SU-DHL-6 (cell line): ENCODE data around the gene PDE6A.

Experiments
- H2AFZ ChIP-seq: fragments of 200-600 bp; sonication (generic); 2 replicates; pipeline ENCODE4 v1.6.1; 2014; ENCODE audit warnings: low read depth, mild to moderate bottlenecking, moderate library complexity, mixed read lengths, antibody characterized with exemption, low read length; ENCODE audit not compliant: severe bottlenecking
- H3F3A ChIP-seq: fragments of 200-600 bp; shearing (Covaris generic); 2 replicates; pipeline ENCODE4 v1.6.0; 2016; ENCODE audit warnings: antibody characterized with exemption, mild to moderate bottlenecking; ENCODE audit not compliant: insufficient read depth
- H3K27ac ChIP-seq: fragments of 200-600 bp; sonication (generic); 2 replicates; pipeline ENCODE4 v1.5.1; 2016; ENCODE audit warnings: low read depth, mild to moderate bottlenecking, low read length, moderate library complexity, mixed read lengths
- H3K27me3 ChIP-seq: fragments of 200-600 bp; sonication (generic), shearing (Covaris generic); 2 replicates; pipeline ENCODE4 v1.6.0; 2014; ENCODE audit warnings: mild to moderate bottlenecking, low read length
- H3K36me3 ChIP-seq: fragments of 200-600 bp; sonication (generic); 2 replicates; pipeline ENCODE4 v1.6.1; 2014; ENCODE audit warnings: mild to moderate bottlenecking, low read length, mixed read lengths
- H3K4me2 ChIP-seq: fragments of 300-600, 200-600 bp; shearing (Covaris generic), sonication (generic); 2 replicates; pipeline ENCODE4 v1.6.0; 2014; ENCODE audit warnings: low read length, low read depth, mild to moderate bottlenecking; ENCODE audit not compliant: poor library complexity, severe bottlenecking
- H3K4me3 ChIP-seq: fragments of 200-600 bp; sonication (generic); 2 replicates; pipeline ENCODE4 v1.5.1; 2014; ENCODE audit warnings: antibody characterized with exemption, low read length, mild to moderate bottlenecking, mixed read lengths; ENCODE audit not compliant: insufficient read depth, poor library complexity, severe bottlenecking
- H3K79me2 ChIP-seq: fragments of 200-600 bp; sonication (generic); 2 replicates; pipeline ENCODE4 v1.6.1; 2014; ENCODE audit warnings: mild to moderate bottlenecking, low read length, moderate library complexity; ENCODE audit not compliant: insufficient read depth
- H3K9ac ChIP-seq: fragments of 200-600 bp; sonication (generic); 2 replicates; pipeline ENCODE4 v1.7.0; 2014; ENCODE audit warnings: mild to moderate bottlenecking, low read length
- H3K9me2 ChIP-seq: fragments of 200-600 bp; sonication (generic); replicated peaks from 2 replicates; pipeline ENCODE4 v1.6.1; 2014; ENCODE audit warnings: low read length; ENCODE audit not compliant: insufficient read depth
- H3K9me3 ChIP-seq: fragments of 200-600 bp; sonication (generic); 2 replicates; pipeline ENCODE4 v1.6.1; 2014; ENCODE audit warnings: low read length, mixed read lengths; ENCODE audit not compliant: insufficient read depth
- H4K20me1 ChIP-seq: fragments of 200-600 bp; sonication (generic); 2 replicates; pipeline ENCODE4 v1.6.1; 2014; ENCODE audit warnings: low read depth, mild to moderate bottlenecking, antibody characterized with exemption, low read length, moderate library complexity, mixed read lengths
- CTCF ChIP-seq: fragments of 200-600 bp; sonication (generic); IDR thresholded peaks from one replicate; pipeline ENCODE4 v1.5.1; 2017; ENCODE audit warnings: antibody characterized with exemption, mild to moderate bottlenecking, low read length, moderate library complexity; ENCODE audit not compliant: insufficient read depth, poor library complexity, severe bottlenecking
- EZH2phosphoT487 ChIP-seq: fragments of 200-600 bp; sonication (generic), shearing (Covaris generic); conservative IDR thresholded peaks from 2 replicates; pipeline ENCODE4 v1.6.1; 2018; ENCODE audit warnings: mild to moderate bottlenecking, antibody characterized with exemption, low read length, moderate library complexity, mixed read lengths

Gene PDE6A

GRCh38 chr5:149966946-149967345 is 22.4 kb upstream of the PDE6A start:
- no peak for TF ChIP-seq EZH2phosphoT487
- TF ChIP-seq CTCF, result no peak
- H3K9ac ChIP-seq, result no peak overlapping the region
- no peaks in the 10 kb centered on the region for H3K27me3 ChIP-seq
- H3K9me3 ChIP-seq, result no peaks in the 10 kb centered on the region
- no peaks in the 10 kb centered on the region for H3K36me3 ChIP-seq
- H3K9me2 ChIP-seq, result no peaks in the 10 kb centered on the region
- H3K4me3 ChIP-seq, result no peak overlapping the region
- H3F3A ChIP-seq, result peaks cover 3% of the 10 kb centered on the region; the same call in 1 of the 2 replicates
- no peak overlapping the region for H3K4me2 ChIP-seq
- no peak overlapping the region for H2AFZ ChIP-seq
- 0 out of 2 replicates have a peak, but pooled peaks cover 4% of the 10 kb centered on the region for H3K79me2 ChIP-seq
- no peaks in the 10 kb centered on the region for H4K20me1 ChIP-seq
- no peak overlapping the region for H3K27ac ChIP-seq

DNA sequence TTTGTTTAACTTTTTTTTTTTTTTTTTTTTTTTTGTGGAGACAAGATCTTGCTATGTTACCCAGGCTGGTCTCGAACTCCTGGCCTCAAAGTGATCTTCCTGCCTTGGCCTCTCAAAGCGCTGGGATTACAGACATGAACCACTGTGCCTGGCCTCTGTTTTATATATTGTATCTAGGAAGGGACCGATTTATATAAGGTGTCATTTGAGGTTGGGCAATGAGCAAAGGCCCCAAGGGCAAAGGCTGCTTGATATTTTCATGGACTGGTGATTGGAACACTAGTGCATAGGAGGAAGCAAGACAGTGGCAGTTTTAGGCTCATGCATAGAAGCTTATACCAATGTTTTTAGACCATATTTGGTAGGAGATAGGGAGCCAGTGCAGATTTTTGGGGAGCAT is 19.1 kb upstream of the PDE6A start:
- H3K27me3 ChIP-seq, result no peaks in the 10 kb centered on the region
- 0 out of 2 replicates have a peak, but pooled peaks cover 4% of the 10 kb centered on the region for H3K79me2 ChIP-seq
- H3K9me2 ChIP-seq, result no peaks in the 10 kb centered on the region
- no peak overlapping the region for H2AFZ ChIP-seq
- no peak overlapping the region for H3K4me2 ChIP-seq
- H4K20me1 ChIP-seq, result no peaks in the 10 kb centered on the region
- no peak overlapping the region for H3K9ac ChIP-seq
- H3F3A ChIP-seq, result peaks cover 18% of the 10 kb centered on the region
- H3K27ac ChIP-seq, result no peak overlapping the region
- no peaks in the 10 kb centered on the region for H3K9me3 ChIP-seq
- TF ChIP-seq EZH2phosphoT487, result no peak
- TF ChIP-seq CTCF, result no peak
- H3K36me3 ChIP-seq, result no peaks in the 10 kb centered on the region
- H3K4me3 ChIP-seq, result no peak overlapping the region

GRCh38 chr5:149962601-149963300 is 18.2 kb upstream of the PDE6A start:
- Histone ChIP-seq H3K9me2 (no peaks in the 10 kb centered on the region), H4K20me1 (no peaks in the 10 kb centered on the region), H3K9me3 (no peaks in the 10 kb centered on the region), H2AFZ (no peak overlapping the region), H3K79me2 (0 out of 2 replicates have a peak, but pooled peaks cover 4% of the 10 kb centered on the region), H3K4me3 (no peak overlapping the region), H3K9ac (no peak overlapping the region), H3K36me3 (no peaks in the 10 kb centered on the region), H3K4me2 (no peak overlapping the region), H3K27ac (no peak overlapping the region), H3K27me3 (no peaks in the 10 kb centered on the region), H3F3A (peaks cover 18% of the 10 kb centered on the region)
- TF ChIP-seq CTCF (no peak), EZH2phosphoT487 (no peak)
